ENCODE measurements around the gene PLAAT5. TPM values are rescaled to one million over a fixed set of nuclear protein-coding genes. Genes with fewer than 3 reads are reported as not detected.

The PLAAT5 gene
- total RNA-seq (2021; fragmentation: NEBNext Ultra II Directional; extraction: Animal tissue kit (Norgen Biotek cat#: 25700)) (12.8 and 16.0 TPM in 2 replicates), polyA plus RNA-seq (2011; rRNA removed) (11.4 and 18.7 TPM in 2 replicates), polyA minus RNA-seq (2011; rRNA and poly(A)+ RNA removed) (37.8 and 40.3 TPM in 2 replicates)
- 22.1 TPM for polyA plus RNA-seq (2011; cell fraction: cytosol; rRNA removed)
- 11.7 TPM for polyA plus RNA-seq (2011; cell fraction: nucleus; rRNA removed)
- 12.8 to 17.8 TPM (median 16.1 TPM) in 4 replicates for polyA plus RNA-seq (2012, experiment 1 of 2)
- 4.1 TPM for polyA plus RNA-seq (2012, experiment 2 of 2)
- polyA plus RNA-seq (2013, experiment 1 of 2), result 5.2 TPM
- 5.3 TPM for polyA plus RNA-seq (2013, experiment 2 of 2)
- polyA minus RNA-seq (2011; cell fraction: cytosol; rRNA and poly(A)+ RNA removed), result 8.9 TPM
- 14.6 TPM for polyA minus RNA-seq (2011; cell fraction: nucleus; rRNA and poly(A)+ RNA removed)
- long read RNA-seq, experiment 1, partial matches to known transcripts, result 3 of 15 reads
- long read RNA-seq, experiment 1, other reads (novel, unspliced or antisense), result 10 of 15 reads
- long read RNA-seq, experiment 2, partial matches to known transcripts, result 0 of 6 reads
- long read RNA-seq, experiment 2, other reads (novel, unspliced or antisense), result 5 of 6 reads

GRCh38 chr11:63490551-63491239 is at the start of gene PLAAT5:
TSS of gene PLAAT5 (minus strand) at chr11:63491167. CDS start at chr11:63491034, 133 bp downstream.
- peak within 1 kb of the TSS; percentile 87 for H2BK20ac ChIP-seq (ENCODE audit: low read length)
- H4K20me1 ChIP-seq (replicated peaks in 1 of 2; ENCODE audit: control insufficient read depth in 1 of 2, insufficient read depth in 2 of 2, low read length in 2 of 2), result no peaks in the 10 kb centered on the region
- peak within 1 kb of the TSS; percentile 62 to 74 for H3K4me2 ChIP-seq (ENCODE audit: insufficient read depth in 1 of 2, low read depth in 2 of 2, low read length in 2 of 2)
- H3K4me3 ChIP-seq (ENCODE audit: extremely low read depth in 1 of 4, insufficient read depth in 2 of 4, low read depth in 3 of 4, low read length in 4 of 4), result peak within 1 kb of the TSS; percentile 53 to 69 (median 61)
- H2BK120ac ChIP-seq (replicated peaks; ENCODE audit: low read depth, low read length), result peak within 1 kb of the TSS; percentile 58
- peak within 1 kb of the TSS; percentile 29; the same call in 1 of the 2 replicates for H2BK5ac ChIP-seq (ENCODE audit: low read depth, low read length)
- peak; percentile 73 for FAIRE-seq
- peak within 1 kb of the TSS; percentile 9; the same call in 1 of the 2 replicates for H2AK5ac ChIP-seq (ENCODE audit: low read depth, low read length)
- H3K4me1 ChIP-seq (replicated peaks in 1 of 4; ENCODE audit: control insufficient read depth in 3 of 4, insufficient read depth in 4 of 4, low read length in 3 of 4), result peaks cover 6 to 10% (median 9%) of the 10 kb centered on the region in 4 experiments; a peak in 5 of 7 replicates
- H3K27me3 ChIP-seq (replicated peaks in 1 of 4; ENCODE audit: control insufficient read depth in 3 of 4, extremely low read depth in 1 of 4, insufficient read depth in 3 of 4, low read length in 3 of 4), result no peaks in the 10 kb centered on the region; a peak in 1 of 7 replicates
- peak within 1 kb of the TSS; percentile 48 to 70 (median 54); a peak in 6 of 7 replicates for H3K9ac ChIP-seq (replicated peaks in 1 of 4; ENCODE audit: extremely low read depth in 1 of 4, low read depth in 3 of 4, low read length in 3 of 4)
- no peak within 1 kb of the TSS for H3K23ac ChIP-seq (ENCODE audit: insufficient read length)
- peak in 1 of 2 experiments; percentile 73 for DNase-seq (ENCODE audit: low read depth in 1 of 2, low spot score in 2 of 2)
- 0 out of 2 replicates have a peak within 1 kb of the TSS, but pooled peaks have one; percentile 23 for H3K27ac ChIP-seq (ENCODE audit: low read depth, low read length)
- peaks cover 4 to 13% of the 10 kb centered on the region in 2 experiments; a peak in 2 of 4 replicates for H3K9me3 ChIP-seq (ENCODE audit: insufficient read depth in 2 of 2, low read depth in 1 of 2, low read length in 1 of 2)
- H3K23me2 ChIP-seq (ENCODE audit: low read depth, low read length), result peaks cover 7% of the 10 kb centered on the region; the same call in 1 of the 2 replicates
- peak within 1 kb of the TSS; percentile 65; the same call in 1 of the 2 replicates for H2BK15ac ChIP-seq (ENCODE audit: low read length)
- peak within 1 kb of the TSS; percentile 98 for H2BK12ac ChIP-seq (ENCODE audit: low read depth, low read length)
- H3K79me1 ChIP-seq (ENCODE audit: low read depth, low read length), result no peaks in the 10 kb centered on the region
- CTCF ChIA-PET (ENCODE audit: partially characterized antibody), result interaction anchor here (0.7 to 5.4 kb wide), 15 partner anchors 11 to 610 kb away, joined by 3 to 63 read pairs (median 4); partner anchors contain the start of genes LGALS12, RTN3 and SLC3A2
- H3K14ac ChIP-seq (ENCODE audit: insufficient read length), result no peak within 1 kb of the TSS
- WGBS, 2 experiments (ENCODE audit: extremely low coverage in 1 of 2, insufficient coverage in 1 of 2, insufficient read length in 1 of 2, insufficient replicate concordance in 2 of 2, low coverage in 1 of 2, low lambda C conversion rate in 2 of 2, missing lambda C conversion rate in 1 of 2), result 3% methylated on average over 47 of the region's 60 CpGs; no CpG with 5 or more reads in 1 of the 2 experiments
- H3K4ac ChIP-seq (replicated peaks; ENCODE audit: insufficient read length, low read depth, low read length), result peak within 1 kb of the TSS; percentile 25
- peak within 1 kb of the TSS; percentile 67 for H4K5ac ChIP-seq (ENCODE audit: insufficient read length, low read depth, low read length)
- peaks cover 0 to 8% (median 2%) of the 10 kb centered on the region in 4 experiments; a peak in 3 of 8 replicates for H3K36me3 ChIP-seq (ENCODE audit: control insufficient read depth in 2 of 4, insufficient read depth in 4 of 4, low read length in 3 of 4)
- peak within 1 kb of the TSS; percentile 47 for H3K56ac ChIP-seq (replicated peaks; ENCODE audit: insufficient read length, low read depth, low read length)
- no peak within 1 kb of the TSS; the same call in 1 of the 2 replicates for H2AFZ ChIP-seq (ENCODE audit: low read length)
- POLR2A ChIA-PET (ENCODE audit: partially characterized antibody), result interaction anchor here (0.6 to 2.8 kb wide), 11 partner anchors 9 to 271 kb away, joined by 3 to 11 read pairs (median 3); no protein-coding TSS in a partner anchor
- H4K91ac ChIP-seq (replicated peaks; ENCODE audit: insufficient read length, low read length), result peak within 1 kb of the TSS; percentile 8
- peak within 1 kb of the TSS; percentile 93 for H4K8ac ChIP-seq (ENCODE audit: extremely low read depth, insufficient read depth, low read length)
- no peaks in the 10 kb centered on the region for H3K79me2 ChIP-seq (ENCODE audit: control insufficient read depth in 1 of 2, insufficient read depth in 2 of 2, low read length in 2 of 2)
- H3K18ac ChIP-seq (ENCODE audit: extremely low read depth, low read length), result peak within 1 kb of the TSS; percentile 96
